HG03159 (cell line): ENCODE measurements around the gene CXCR5.

Experiments used
- ATAC-seq: cut with Tn5 transposase; IDR thresholded peaks from one replicate; pipeline ENCODE4 v1.9.1; 2021; ENCODE audit warnings: mild to moderate bottlenecking, moderate library complexity; ENCODE audit not compliant: unreplicated experiment

Gene CXCR5

DNA sequence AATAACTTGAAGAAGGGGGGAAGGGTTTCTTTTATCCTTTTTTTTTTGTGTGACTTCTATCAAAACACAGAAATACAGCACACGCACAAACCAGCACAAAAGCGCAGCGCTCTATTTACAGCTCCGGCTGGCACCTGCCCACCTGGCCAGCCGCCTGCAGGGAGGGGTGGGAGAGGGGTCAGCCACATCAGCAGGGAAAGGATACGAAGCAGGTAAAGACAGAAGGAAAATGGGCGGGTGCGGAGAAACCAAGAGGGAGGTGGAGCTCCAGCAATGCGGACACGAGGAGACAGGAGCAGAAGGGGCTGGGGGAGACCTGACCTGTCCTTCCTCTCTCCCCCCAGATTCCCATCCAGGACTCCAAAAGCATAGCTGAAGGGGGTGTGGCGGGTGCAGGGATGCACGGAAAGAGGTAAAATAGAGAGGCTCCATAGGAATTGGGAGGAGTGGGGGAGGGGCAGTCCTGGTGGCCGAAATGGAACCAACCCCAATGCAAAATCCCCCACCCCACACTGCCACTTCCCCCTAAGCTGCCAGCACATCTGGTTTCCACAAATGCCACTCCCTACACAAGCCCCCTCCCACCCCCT lies 14.1 kb downstream of the CXCR5 start:
- ATAC-seq, result no peak

- no peak for ATAC-seq
Observed at GRCh38 chr11:118898400-118899295, 15.0 kb downstream of the CXCR5 start.

DNA sequence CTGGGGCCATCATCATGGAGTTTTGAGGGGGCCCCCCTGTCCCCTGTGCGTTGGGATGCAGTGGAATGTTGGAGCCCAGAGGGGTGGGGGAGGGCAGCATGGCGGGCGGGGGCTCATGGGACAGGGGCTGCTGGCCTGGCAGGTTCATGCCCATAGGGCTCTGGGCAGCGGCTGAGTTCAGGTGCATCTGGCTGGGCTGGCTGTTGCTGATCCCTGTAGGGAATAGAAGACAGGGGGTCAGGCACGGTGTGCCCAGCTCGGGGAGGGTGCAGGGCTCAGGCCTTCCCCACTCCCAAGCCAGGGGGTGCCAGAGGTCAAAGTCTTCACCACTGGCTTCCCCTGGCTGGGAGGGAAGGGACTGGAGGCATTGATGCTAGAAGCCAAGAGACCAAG lies 15.6 kb downstream of the CXCR5 start:
- ATAC-seq, result no peak

GRCh38 chr11:118899706-118900360 lies 16.1 kb downstream of the CXCR5 start:
- no peak for ATAC-seq

DNA sequence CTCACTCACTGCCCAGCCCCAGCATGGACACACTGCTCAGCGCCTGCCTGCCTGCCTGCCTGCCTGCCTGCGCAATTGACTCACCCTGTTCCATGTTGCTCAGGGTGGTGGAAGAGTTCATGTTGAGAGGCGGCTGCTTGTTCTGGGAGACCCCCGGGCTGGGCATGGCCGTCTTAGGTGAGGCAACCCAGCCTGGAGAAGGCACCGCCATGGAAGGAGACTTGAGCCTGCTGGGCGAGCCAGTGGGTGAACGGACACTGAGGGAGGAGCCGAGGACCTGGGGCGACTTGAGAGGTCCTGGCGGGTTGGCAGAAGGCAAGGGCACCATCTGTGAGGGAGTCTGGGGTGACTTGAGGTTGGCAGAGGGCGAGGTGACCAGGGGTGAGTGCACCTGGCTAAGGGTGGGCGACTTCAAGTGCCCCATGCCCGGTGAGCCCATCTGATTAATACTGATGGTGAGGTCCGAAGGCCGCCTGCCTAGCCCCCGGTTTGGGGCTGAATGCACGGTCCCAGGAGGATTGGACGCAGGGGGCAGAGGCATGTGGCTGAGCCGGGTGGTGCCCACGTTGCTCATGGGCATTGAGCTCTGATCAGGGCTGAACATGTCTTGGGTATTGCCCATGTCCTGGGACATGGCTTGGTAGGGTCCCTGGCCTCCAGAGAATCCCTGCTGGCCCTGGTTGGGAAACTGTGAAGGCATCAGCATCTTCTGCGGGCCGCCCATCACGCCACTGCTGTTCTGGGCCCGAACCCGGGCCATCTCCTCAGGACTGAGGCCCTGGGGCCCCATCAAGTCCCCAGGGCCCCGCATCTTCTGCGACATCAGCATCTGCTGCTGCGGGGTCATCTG lies 17.1 kb downstream of the CXCR5 start:
- ATAC-seq, result no peak

- ATAC-seq, result no peak
Observed at GRCh38 chr11:118901494-118902335, 18.0 kb downstream of the CXCR5 start.

- ATAC-seq, result no peak
Observed at GRCh38 chr11:118902336-118903203, 18.9 kb downstream of the CXCR5 start.

DNA sequence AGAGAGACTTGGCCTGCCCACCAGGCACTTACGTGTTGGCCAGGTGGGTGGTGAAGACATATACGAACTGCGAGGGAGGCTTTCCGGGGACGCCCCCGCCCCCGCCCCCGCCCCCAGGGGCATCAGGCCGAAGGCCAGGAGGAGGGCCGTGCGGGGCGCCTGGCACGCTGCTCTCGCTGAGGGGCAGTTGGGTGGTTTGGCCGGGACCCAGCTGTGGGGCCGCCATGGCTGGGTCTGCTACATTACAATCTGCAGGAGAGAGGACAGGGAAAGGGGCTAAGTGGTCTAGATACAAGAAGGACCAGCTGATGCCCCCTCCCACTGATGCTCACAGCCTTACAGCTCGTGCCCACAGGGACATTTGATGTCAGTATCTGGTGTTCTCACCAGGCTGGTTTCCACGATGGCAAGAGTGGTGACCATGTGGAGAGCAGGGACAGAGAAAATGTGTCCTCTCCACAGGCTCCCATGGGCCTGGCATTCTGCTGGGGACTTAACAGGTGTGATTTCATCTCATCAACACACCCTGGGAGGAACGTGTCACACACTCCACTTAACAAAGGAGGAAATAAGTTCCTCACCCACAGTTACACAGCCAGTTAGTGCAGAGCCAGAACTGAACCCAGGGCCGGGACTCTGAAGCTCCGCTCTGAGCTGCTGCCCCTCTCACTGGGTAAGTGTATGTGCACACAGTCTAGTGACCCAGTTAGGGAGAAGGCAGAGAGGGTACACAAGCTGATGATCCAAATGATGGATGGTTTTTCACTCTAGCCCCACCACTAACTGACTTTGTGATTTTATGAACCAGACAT lies 19.7 kb downstream of the CXCR5 start:
- no peak for ATAC-seq

DNA sequence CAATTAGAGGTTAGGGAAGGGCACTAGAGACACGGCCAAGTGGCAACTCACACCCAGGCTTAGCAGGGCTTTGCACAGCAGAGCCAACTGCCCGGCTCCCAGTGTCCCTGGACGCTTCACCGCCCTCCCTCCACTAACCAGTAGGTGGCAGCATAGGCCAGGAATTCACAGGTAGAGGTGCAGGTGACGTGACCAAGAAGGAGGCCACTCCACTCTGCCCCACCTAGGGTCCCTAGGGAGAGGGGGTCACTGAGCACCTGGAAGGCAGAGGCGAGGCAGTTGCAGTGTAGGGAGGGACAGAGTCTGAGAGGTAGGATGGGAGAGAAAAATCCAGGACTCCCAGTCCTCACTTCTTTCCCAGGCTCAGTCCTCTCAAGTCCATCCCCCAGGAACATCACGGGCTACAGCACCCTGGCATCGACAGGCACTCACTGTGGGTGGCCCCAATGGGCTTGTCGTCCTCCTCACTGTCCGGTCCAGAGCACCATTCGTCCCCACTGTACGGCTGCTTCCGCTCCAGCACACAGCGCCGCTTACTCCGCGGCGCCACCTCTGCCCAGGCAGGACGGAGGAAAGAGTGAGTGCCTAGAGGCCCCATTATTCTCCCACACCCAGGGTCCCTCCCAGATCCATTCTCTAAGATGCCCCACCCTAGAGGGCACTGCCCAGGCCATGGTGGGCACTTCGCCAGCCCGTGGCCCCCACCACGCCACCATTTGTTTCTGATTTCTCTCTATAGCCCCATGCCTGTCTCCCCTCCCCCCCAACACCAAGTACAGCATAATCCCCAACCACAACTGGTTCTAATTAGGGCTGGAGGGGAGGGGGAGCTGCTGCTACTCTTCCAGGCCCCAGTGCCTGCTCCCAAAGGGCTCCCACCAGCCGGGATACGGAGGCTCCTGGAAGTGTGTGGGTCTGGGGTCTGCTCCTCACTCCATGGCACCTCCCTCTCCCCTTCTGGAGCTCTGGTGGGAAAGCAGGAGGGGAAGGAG lies 23.7 kb downstream of the CXCR5 start:
- peak; percentile 64 for ATAC-seq

DNA sequence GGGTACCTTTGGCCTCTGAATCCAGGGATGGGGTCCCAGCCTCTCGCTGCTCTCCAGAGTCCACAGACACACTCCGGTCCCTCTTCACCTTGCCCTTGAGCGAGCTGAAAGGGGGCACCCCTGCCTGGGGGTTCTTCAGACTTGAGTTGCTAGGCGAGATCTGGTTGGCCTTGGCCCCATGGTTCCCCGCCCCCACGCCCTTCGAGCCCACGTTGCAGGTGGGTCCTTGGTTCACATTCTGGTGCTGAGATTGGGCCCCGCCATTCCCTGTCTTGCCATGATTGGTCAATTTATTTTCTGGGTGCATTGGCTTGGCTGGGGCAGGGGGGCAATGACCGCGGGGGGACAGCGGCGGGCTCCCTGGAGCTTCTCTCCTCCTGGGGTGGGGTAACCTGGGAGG lies 24.6 kb downstream of the CXCR5 start:
- no peak for ATAC-seq

DNA sequence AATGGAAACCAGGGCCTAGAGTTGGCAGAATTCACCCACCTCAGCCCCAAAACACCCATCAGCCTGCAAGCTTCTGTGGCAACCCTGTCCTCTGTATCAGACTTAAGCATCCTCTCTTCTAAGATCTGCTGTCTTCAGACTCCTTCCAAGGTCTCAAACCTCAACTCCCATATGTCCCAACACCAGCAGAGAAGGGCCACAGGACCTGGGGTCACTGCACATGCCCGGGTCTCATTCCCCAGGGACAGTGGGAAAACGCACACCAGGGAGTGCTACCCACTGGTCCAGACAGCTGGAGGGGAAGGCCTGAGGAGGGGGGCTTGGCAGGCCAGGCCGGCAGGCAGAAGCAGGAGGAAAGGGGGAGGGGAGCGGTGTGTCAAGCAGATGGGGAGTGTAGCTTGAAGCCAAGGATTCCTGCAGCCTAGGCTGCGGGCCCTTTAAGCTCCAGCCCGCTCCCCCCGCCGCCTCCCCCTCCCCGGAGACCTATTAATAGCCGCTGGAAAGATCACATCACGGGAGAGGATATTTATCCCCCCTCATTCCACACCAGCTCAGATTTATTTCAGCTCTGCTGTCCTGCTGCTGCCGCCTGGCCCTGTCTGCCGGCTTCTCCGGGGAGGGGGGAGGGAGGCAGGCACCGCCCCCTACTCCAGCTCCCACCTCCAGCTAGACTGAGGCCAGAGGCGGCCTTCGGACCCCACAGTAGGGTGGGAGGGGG lies 25.4 kb downstream of the CXCR5 start:
- ATAC-seq, result no peak

GRCh38 chr11:118909619-118910308 lies 26.1 kb downstream of the CXCR5 start:
- ATAC-seq, result no peak

DNA sequence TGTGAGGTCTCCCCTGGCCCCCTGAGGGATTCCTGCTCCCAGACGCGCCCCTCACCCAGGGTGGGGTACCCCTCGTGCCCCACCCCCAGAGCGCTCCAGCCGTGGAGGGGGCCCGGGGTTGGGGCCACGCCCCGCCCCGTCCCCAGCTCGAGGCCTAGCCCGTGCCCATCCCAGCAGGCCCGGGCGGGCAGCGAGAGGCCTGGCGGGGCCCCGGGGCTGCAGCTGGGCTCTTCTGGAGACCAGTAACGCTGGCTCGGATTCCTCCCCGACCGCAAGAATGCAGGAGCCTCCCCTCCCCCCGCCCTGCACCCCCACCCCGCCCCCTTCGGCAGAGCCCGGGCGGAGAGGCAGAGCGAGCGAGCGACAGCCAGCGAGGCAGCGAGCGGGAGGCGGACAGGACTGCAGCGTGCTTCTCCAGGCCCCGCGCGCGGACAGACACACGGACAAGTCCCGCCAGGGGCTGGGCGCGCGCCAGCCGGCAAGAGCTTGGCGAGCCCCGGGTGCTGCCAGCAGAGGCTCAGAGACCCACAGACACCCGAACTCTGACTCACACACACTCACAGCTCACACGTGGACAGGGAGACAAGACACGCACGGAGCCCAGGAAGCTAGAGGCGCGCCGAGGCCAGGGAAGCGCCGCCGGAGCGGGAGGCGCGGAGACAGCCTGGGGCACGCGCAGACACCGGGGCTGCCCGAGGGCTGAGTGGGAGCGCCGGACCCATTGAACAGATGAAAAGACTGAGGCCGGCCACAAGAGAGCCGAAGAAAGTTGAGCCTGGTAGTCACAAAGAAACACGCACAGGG lies 26.8 kb downstream of the CXCR5 start:
- no peak for ATAC-seq

- ATAC-seq, result no peak
Observed at GRCh38 chr11:118911113-118911879, 27.6 kb downstream of the CXCR5 start.
